NCI-H1092 (cell line): ENCODE results near the gene CALD1.

Experiments
- DNase-seq: peaks from one replicate; lab custom pipeline; 2025; lab: John Stamatoyannopoulos, UW

The CALD1 gene

GRCh38 chr7:134857958-134858357, 78.5 kb downstream of the CALD1 start:
- DNase-seq: no peak

GRCh38 chr7:134859783-134860182, 80.3 kb downstream of the CALD1 start:
- DNase-seq: no peak

GRCh38 chr7:134865001-134865845, 85.8 kb downstream of the CALD1 start:
- no peak for DNase-seq

- no peak for DNase-seq
Measured at GRCh38 chr7:134866617-134867016, 87.2 kb downstream of the CALD1 start.

- no peak for DNase-seq
Measured at GRCh38 chr7:134870156-134870555, 90.7 kb downstream of the CALD1 start.

- no peak for DNase-seq
Measured at GRCh38 chr7:134870781-134871180, 91.3 kb downstream of the CALD1 start.

- no peak for DNase-seq
Measured at GRCh38 chr7:134873253-134873652, 93.8 kb downstream of the CALD1 start.

GRCh38 chr7:134874407-134874806, 95.0 kb downstream of the CALD1 start:
- DNase-seq: no peak

- no peak for DNase-seq
Measured at GRCh38 chr7:134875867-134876266, 96.4 kb downstream of the CALD1 start.

- DNase-seq: no peak
Measured at GRCh38 chr7:134878746-134879357, 99.4 kb downstream of the CALD1 start.

GRCh38 chr7:134879815-134880475, 100.5 kb downstream of the CALD1 start:
- DNase-seq: no peak

GRCh38 chr7:134882481-134882880, 103.0 kb downstream of the CALD1 start:
- no peak for DNase-seq

- no peak for DNase-seq
Measured at GRCh38 chr7:134885967-134886352, 106.5 kb downstream of the CALD1 start.

- peak; percentile 60 for DNase-seq
Measured at GRCh38 chr7:134886353-134887057, 107.1 kb downstream of the CALD1 start.

- DNase-seq: no peak
Measured at GRCh38 chr7:134887523-134887922, 108.1 kb downstream of the CALD1 start.

GRCh38 chr7:134888141-134888740, 108.8 kb downstream of the CALD1 start:
- DNase-seq: no peak

GRCh38 chr7:134890246-134891240, 111.1 kb downstream of the CALD1 start:
- DNase-seq: peak; percentile 44

- no peak for DNase-seq
Measured at GRCh38 chr7:134891262-134891695, 111.8 kb downstream of the CALD1 start.

- DNase-seq: no peak
Measured at GRCh38 chr7:134891696-134892678, 112.6 kb downstream of the CALD1 start.
